Gastroesophageal sphincter (tissue), 4 donors: ENCODE measurements around the gene WDSUB1. TPM values are rescaled to one million over a fixed set of nuclear protein-coding genes. Genes with fewer than 3 reads are reported as not detected.

Experiments
- ATAC-seq: fragments of 150-250 bp; one replicate; pipeline ENCODE4 v1.9.1; 2016; ENCODE audit warnings: mild to moderate bottlenecking, moderate library complexity
- H3K27ac ChIP-seq, 4 donors: fragments of 200-600 bp; sonication (generic) in 3 of 4; 1 replicate in 3 of 4; 2 replicates in 1 of 4; pipeline ENCODE4 v1.5.1; 2016 to 2019
- H3K27me3 ChIP-seq: fragments of 200-600 bp; sonication (generic); one replicate; pipeline ENCODE4 v1.5.1; 2019
- H3K36me3 ChIP-seq, 2 donors: fragments of 200-600 bp; sonication (generic); one replicate each; pipeline ENCODE4 v1.5.1; 2019; ENCODE audit warnings: control low read depth in 1 of 2
- H3K4me1 ChIP-seq, 3 donors: fragments of 200-600 bp; sonication (generic); 1 replicate in 2 of 3; 2 replicates in 1 of 3; pipeline ENCODE4 v1.5.1; 2016 to 2019; ENCODE audit warnings: control low read depth in 2 of 3
- H3K4me3 ChIP-seq, 2 donors: fragments of 200-600 bp; sonication (generic); one replicate each; pipeline ENCODE4 v1.5.1; 2019; ENCODE audit warnings: mild to moderate bottlenecking in 1 of 2, moderate library complexity in 1 of 2
- H3K9me3 ChIP-seq, 3 donors: fragments of 200-600 bp; sonication (generic); one replicate each; pipeline ENCODE4 v1.5.1; 2017 to 2019; ENCODE audit warnings: control low read depth in 2 of 3
- CTCF ChIP-seq, 4 experiments: fragments of 200-600 bp in 2 of 4; fragments of 450-650 bp in 2 of 4; sonication (generic) in 1 of 4; IDR thresholded peaks; one replicate each; pipeline ENCODE4 v1.5.1; 2017 to 2019; ENCODE audit warnings: antibody characterized with exemption in 4 of 4, mild to moderate bottlenecking in 2 of 4, moderate library complexity in 2 of 4
- EP300 ChIP-seq: sonication (generic); formaldehyde crosslinking; IDR thresholded peaks from one replicate; pipeline ENCODE4 v1.6.1; 2017; ENCODE audit warnings: antibody characterized with exemption, mild to moderate bottlenecking
- POLR2A ChIP-seq, 2 donors: fragments of 450-650 bp; IDR thresholded peaks; one replicate each; pipeline ENCODE4 v1.6.1; 2017; ENCODE audit warnings: antibody characterized with exemption in 2 of 2, mild to moderate bottlenecking in 2 of 2, moderate library complexity in 1 of 2
- POLR2AphosphoS5 ChIP-seq: sonication (generic); formaldehyde crosslinking; IDR thresholded peaks from one replicate; pipeline ENCODE4 v1.6.1; 2017; ENCODE audit warnings: antibody characterized with exemption
- WGBS, 2 donors: methylation state at CpG; one replicate each; pipeline ENCODE4 v1.1.5; 2018; ENCODE audit warnings: low coverage in 1 of 2; 5-methylcytosine and 5-hydroxymethylcytosine counted together
- total RNA-seq, 4 donors: library from RNA; depleted of rRNA; stranded (reverse); fragments of >200 nt; gene quantifications; one replicate each; pipeline ENCODE4 v1.1.0, GENCODE V29; 2016

Gene WDSUB1
- total RNA-seq, result 10 to 100 TPM in 1 of 4 donors, 1 to 10 TPM in 3; 5.3 to 11.1 (median 5.9) TPM

GRCh38 chr2:159285929-159286708 lies at the start of gene WDSUB1:
Gene WDSUB1, minus strand, starts transcription at chr2:159286703. Its CDS starts 3,634 bp downstream, at chr2:159283069.
- Histone ChIP-seq H3K4me3 (peak within 1 kb of the TSS; percentile 80 to 99), H3K4me1 (peaks cover 0 to 26% (median 3%) of the 10 kb centered on the region in 3 donors), H3K36me3 (peaks cover 0 to 17% of the 10 kb centered on the region in 2 donors), H3K27ac (peak within 1 kb of the TSS; percentile 75 to 95 (median 92)), H3K27me3 (no peaks in the 10 kb centered on the region), H3K9me3 (no peaks in the 10 kb centered on the region)
- 0% methylated on average over 2 of the region's 64 CpGs; no CpG with 5 or more reads in 1 of the 2 donors for WGBS, 2 donors
- ATAC-seq, result peak; percentile 68
- TF ChIP-seq POLR2A (IDR thresholded peaks at IDR 0.05) (no peak), POLR2AphosphoS5 (peak; percentile 49)

GRCh38 chr2:159326569-159327255 lies 40.2 kb upstream of the WDSUB1 start:
- H3K4me3 ChIP-seq, result no peak overlapping the region
- H3K4me1 ChIP-seq, result no peaks in the 10 kb centered on the region
- no peaks in the 10 kb centered on the region for H3K9me3 ChIP-seq
- peaks cover 4 to 69% of the 10 kb centered on the region in 2 donors for H3K36me3 ChIP-seq
- 86 to 94% methylated on average over 2 to 5 of the region's 5 CpGs for WGBS, 2 donors
- H3K27me3 ChIP-seq, result no peaks in the 10 kb centered on the region
- no peak overlapping the region for H3K27ac ChIP-seq
- peak; percentile 87 for ATAC-seq
- no peak for TF ChIP-seq POLR2A (IDR thresholded peaks at IDR 0.05)
- TF ChIP-seq EP300, result no peak
- no peak for TF ChIP-seq POLR2AphosphoS5
- no peak for TF ChIP-seq CTCF (IDR thresholded peaks at IDR 0.05)

GRCh38 chr2:159322419-159322818 lies 35.9 kb upstream of the WDSUB1 start:
- Histone ChIP-seq H3K9me3 (no peaks in the 10 kb centered on the region), H3K36me3 (peaks cover 4 to 69% of the 10 kb centered on the region in 2 donors), H3K4me3 (no peak overlapping the region), H3K4me1 (no peaks in the 10 kb centered on the region), H3K27ac (no peak overlapping the region), H3K27me3 (no peaks in the 10 kb centered on the region)
- no peak for ATAC-seq
- TF ChIP-seq CTCF (IDR thresholded peaks at IDR 0.05) (no peak), POLR2A (IDR thresholded peaks at IDR 0.05) (no peak), POLR2AphosphoS5 (no peak), EP300 (no peak)

- Histone ChIP-seq H3K4me3 (no peak overlapping the region), H3K27me3 (no peaks in the 10 kb centered on the region), H3K4me1 (no peaks in the 10 kb centered on the region), H3K9me3 (no peaks in the 10 kb centered on the region), H3K27ac (no peak overlapping the region), H3K36me3 (peaks cover 4 to 61% of the 10 kb centered on the region in 2 donors)
- no peak for ATAC-seq
- TF ChIP-seq CTCF (IDR thresholded peaks at IDR 0.05) (no peak), EP300 (no peak), POLR2AphosphoS5 (no peak), POLR2A (IDR thresholded peaks at IDR 0.05) (no peak)
- WGBS, 2 donors, result 83% methylated on average over 3 of the region's 3 CpGs
Measured at GRCh38 chr2:159317392-159318088, 31.0 kb upstream of the WDSUB1 start.

- Histone ChIP-seq H3K27me3 (no peaks in the 10 kb centered on the region), H3K4me1 (no peaks in the 10 kb centered on the region), H3K9me3 (no peaks in the 10 kb centered on the region), H3K27ac (no peak overlapping the region), H3K36me3 (no peaks in the 10 kb centered on the region), H3K4me3 (no peak overlapping the region)
- ATAC-seq, result no peak
- TF ChIP-seq POLR2AphosphoS5 (no peak), EP300 (no peak), POLR2A (IDR thresholded peaks at IDR 0.05) (no peak), CTCF (IDR thresholded peaks at IDR 0.05) (no peak)
Measured at GRCh38 chr2:159307942-159308341, 21.4 kb upstream of the WDSUB1 start.
